ENCODE data around the gene IFI16.

IFI16 gene

DNA sequence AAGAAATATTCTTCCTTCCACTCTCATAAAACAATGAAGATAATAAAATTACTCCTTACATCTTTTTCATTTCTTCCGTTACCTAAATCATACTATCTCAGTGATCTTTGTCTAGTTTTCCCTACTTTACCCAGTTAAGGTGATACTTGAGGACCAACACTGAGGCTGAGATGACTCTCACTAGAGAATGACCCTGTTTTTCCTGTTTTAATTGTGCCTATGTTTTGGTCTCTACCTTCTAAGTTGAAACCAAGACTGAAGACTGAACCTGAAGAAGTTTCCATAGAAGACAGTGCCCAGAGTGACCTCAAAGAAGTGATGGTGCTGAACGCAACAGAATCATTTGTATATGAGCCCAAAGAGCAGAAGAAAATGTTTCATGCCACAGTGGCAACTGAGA, 41.7 kb downstream of the IFI16 start:
- DNase-seq (ENCODE audit: low read depth), result no peak
- H3K4me3 ChIP-seq (ENCODE audit: low read depth, low read length), result no peak overlapping the region

DNA sequence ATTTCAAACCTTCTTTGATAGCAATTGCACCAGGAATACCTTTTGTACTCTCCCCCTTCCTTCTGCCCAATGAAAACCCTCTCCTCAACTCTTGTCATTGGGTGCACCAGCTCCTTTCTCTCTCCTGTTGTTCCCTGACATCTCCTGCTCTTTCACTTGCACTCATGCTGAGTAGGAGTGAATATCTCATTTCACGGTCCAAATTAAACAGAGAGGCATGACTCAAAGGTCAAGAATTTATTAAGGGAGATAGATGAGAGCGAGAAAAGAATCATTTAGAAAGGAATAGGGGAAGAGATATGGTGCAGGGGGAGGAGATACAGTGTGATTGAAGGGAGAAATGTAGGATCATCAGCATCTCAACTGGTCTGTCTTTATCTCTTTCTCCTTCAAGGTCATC, 44.7 kb downstream of the IFI16 start:
- H3K4me3 ChIP-seq (ENCODE audit: low read depth, low read length), result no peak overlapping the region
- no peak for DNase-seq (ENCODE audit: low read depth)

DNA sequence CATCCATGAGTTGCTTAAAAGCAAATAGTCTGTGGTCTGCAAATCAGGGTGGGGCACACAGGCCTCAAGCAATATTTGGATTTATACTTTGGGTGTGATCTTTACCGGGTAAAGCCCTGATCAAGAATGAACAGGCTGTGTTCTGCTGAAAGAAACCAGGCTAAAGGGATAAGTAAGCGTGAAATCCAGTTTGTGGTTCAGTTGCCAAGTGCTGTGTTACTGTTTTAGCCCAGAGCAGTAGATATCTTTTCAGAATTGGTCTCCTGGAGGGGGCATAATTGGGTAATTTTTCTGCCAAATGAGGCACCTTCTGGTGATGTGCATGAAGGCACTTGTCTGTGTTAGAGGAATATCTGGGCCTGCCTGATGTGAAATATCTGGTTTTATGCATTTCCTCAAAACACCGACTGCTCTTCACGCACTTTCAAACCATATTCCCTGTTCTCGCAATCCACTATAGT, 45.5 kb downstream of the IFI16 start:
- DNase-seq (ENCODE audit: low read depth), result no peak
- H3K4me3 ChIP-seq (ENCODE audit: low read depth, low read length), result no peak overlapping the region

DNA sequence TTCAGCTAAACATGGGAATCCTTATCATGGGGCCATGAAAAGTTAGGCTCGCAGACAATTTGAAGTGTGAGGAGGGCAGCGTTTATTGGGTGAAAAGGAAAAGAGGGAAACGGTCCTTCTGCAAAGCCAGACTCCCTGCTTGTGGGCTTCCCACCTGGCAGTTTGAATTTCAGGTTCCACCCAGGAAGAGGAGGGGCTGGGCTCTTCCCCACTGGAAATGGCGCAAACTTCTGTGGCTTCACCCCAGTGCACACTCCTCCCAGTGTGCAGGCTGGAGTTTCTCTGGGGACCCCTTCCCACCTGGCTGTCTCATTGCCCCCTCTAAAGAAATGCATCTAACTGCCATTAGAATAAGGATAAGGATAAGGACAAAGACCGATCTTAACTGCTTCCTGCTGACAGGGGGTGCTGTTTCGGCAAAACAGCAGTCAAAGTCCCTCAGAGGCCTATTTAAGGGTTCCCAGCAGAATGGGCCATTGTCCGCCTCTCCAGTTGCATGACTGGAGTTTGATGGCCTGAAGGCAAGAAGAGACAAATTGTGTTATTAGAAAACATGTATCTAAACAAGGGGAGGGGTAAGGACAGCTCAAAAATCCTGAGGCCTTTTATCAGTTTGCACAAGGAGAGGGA, 46.5 kb downstream of the IFI16 start:
- DNase-seq (ENCODE audit: low read depth), result no peak
- H3K4me3 ChIP-seq (ENCODE audit: low read depth, low read length), result no peak overlapping the region

DNA sequence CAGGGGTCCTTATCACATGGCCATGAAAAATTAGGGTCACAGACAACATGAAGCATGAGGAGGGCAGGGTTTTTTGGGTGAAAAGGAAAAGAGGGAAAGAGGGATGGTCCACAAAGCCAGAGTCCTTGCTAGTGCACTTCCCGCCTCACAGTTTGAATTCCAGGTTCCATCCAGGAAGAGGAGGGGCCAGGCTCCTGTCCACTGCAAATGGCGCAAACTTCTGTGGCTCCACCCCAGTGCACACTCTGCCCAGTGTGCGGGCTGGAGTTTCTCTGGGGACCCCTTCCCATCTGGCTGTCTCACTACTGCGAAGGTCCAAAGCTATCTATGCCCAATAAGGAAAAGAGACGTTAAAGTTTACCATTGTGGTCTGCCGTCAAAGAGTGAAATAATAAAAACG, 49.0 kb downstream of the IFI16 start:
- no peak overlapping the region for H3K4me3 ChIP-seq (ENCODE audit: low read depth, low read length)
- DNase-seq (ENCODE audit: low read depth), result no peak

DNA sequence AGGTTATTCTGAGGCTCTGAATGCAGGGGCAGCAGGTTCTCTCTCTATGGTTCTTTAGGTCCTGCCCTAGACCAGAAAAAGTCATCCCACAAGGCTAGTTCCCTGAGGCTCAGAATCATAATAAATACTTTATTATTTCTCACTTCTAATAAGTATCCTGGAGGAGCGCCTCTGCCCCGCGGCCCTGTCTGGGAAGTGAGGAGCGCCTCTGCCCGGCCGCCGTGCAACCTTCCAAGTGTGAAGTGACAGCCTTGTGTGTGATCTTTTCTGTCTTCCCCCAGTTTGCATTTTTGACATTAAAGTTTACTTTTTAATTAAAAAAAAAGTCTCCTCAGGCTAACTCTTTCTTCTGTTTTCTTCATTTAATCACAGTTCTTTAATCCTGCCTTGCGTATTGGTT, 55.4 kb downstream of the IFI16 start:
- no peak for DNase-seq (ENCODE audit: low read depth)

DNA sequence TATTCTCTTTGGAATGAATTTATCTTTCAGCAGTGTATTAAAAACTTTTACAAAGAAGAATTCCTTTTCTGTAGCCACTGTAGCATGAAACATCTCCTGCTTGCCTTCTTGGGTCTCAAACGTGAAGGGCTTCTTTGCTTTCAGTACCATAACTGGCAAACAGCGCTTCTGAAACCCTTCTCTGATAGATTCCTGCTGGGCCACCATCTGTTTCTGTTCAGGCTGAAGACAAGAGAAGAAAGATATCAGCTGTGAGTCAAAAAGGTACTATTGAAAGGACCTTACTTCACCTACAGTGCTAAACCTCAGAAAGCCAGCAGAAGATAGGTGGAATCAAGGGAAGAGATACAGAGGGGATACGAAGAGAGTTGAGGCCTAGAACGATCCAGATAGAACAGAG, 56.4 kb downstream of the IFI16 start:
- no peak overlapping the region for H3K4me3 ChIP-seq (ENCODE audit: low read depth, low read length)
- no peak for DNase-seq (ENCODE audit: low read depth)

More for the DNA sequence above, 55.4 kb downstream of the IFI16 start:
- H3K4me3 ChIP-seq (ENCODE audit: low read depth, low read length), result no peak overlapping the region

DNA sequence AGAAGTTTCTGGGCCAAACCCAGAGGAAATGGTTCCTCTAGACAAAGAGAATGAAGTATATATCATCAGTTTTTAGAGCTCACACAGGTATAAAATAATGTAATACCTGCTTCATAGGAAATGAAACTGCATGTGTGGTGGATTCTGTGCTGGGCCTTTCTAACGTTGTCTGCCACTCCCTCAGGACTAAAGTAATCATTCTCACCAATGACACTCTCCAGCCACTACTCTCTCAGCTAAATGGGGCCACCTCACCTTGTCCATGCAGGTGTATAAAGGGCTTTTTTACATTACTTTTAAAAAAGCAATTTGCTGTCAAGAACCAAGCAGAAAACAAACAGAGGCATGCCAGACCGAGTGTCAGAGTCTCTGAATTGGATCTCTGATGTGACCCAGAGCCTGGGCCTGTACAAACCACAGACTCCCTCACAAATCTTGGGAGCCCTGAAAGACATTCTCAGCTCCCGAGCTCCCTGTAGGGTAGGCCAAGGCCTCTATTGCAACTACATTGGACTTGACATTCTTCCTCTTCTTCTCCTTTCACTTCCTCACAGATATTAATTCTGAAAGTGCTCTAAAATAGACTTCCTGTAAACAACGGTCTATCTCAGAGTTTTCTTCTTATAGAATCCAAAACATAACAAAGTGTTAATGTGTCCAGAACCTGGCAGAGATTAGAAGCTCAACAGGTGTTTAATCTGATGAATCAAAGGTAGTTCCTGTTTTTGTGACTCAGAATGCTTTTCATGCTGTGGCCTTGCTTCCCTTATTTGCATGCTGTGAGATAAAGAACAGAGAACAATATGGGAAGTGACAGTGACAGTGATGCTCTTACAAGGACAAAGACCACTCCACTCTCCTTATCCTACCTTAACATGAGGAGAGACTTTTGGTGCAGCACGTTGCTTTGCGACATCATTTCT, 58.3 kb downstream of the IFI16 start:
- no peak for DNase-seq (ENCODE audit: low read depth)
- no peak overlapping the region for H3K4me3 ChIP-seq (ENCODE audit: low read depth, low read length)

DNA sequence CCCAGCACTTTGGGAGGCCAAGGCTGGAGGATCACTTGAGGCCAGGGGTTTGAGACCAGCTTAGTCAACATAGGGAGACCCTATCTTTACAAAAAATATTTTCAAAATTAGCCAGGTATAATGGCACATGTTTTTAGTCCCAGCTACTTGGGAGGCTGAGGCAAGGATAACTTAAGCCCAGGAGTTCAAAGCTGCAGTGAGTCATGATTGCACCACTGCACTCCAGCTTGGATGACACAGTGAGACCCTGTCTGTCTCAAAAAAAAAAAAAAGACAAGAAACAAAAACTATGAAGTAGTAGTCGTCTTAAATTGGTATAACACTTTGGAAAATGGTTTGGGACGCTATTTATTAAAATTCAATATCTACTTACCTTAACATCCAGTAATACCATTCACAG, 59.2 kb downstream of the IFI16 start:
- peak; percentile 54 for DNase-seq (ENCODE audit: low read depth)
- H3K4me3 ChIP-seq (ENCODE audit: low read depth, low read length), result no peak overlapping the region

DNA sequence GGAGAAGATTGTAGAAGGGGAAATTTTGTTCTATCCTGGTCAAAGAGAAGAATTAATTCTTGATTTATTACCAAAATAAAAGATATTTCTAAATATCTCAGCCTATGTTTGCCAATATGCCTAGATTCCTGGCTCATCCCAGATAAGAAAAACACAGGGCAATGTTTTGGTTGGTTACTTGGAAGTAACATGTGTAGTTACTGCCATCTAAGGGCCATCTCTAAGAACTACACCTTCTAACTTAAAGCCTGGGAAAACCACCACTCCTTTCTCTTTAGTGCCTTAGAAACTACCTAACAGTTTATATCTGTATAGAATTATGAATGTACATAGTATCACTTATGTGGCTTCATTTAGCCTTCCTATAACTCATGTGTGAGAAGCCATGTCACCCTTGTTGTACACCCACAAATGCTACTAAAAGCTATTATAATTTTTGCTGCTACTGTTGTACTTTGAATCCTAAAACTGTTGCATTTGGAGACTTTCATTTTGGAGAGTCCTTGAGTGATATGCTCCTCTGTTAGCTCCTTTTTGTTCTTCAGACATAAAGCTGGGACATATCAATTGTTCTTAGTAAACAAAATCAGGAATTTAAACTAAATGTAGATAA, 62.4 kb downstream of the IFI16 start:
- peak; percentile 36 for DNase-seq (ENCODE audit: low read depth)

DNA sequence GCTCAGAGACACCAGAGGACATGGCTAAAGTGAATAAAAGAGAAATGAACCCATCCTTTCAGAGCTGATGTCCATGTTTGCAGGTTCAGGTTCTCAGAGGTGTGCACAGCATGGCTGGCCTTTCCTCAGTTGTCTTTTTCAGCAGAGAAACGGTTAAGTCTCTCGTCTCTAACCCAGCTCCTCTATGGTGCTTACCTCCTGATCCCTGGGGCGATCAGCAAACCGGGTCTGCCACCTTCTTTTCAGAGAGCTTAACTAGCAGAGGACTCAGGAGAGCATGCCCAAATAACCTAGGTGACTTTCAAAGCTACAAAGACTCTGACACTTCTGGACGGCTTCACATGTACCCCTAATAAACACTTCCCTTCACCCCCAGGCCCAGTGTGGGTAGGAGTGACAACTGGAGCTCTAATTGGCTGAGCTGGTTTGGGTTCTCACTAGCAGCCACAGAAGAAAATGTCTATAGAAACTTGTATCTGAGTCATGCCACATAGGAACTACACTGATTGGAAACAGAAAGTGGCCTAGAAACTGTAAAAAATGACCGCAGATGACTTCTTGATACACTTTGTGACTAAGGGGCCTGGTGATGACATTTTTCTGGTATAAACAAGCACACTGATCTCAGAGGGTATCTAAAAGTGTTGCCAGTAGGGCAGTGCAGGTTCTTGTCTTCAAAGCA, 66.9 kb downstream of the IFI16 start, which contains the start of gene AIM2:
TSS of gene AIM2 (minus strand) at position 329 of the 682 bp plus-strand sequence. CDS start 3,267 bp downstream, outside the sequence.
- H3K4me3 ChIP-seq (ENCODE audit: low read depth, low read length), result no peak within 1 kb of the TSS
- no peak for DNase-seq (ENCODE audit: low read depth)

More for the DNA sequence above, 62.4 kb downstream of the IFI16 start:
- no peak overlapping the region for H3K4me3 ChIP-seq (ENCODE audit: low read depth, low read length)

DNA sequence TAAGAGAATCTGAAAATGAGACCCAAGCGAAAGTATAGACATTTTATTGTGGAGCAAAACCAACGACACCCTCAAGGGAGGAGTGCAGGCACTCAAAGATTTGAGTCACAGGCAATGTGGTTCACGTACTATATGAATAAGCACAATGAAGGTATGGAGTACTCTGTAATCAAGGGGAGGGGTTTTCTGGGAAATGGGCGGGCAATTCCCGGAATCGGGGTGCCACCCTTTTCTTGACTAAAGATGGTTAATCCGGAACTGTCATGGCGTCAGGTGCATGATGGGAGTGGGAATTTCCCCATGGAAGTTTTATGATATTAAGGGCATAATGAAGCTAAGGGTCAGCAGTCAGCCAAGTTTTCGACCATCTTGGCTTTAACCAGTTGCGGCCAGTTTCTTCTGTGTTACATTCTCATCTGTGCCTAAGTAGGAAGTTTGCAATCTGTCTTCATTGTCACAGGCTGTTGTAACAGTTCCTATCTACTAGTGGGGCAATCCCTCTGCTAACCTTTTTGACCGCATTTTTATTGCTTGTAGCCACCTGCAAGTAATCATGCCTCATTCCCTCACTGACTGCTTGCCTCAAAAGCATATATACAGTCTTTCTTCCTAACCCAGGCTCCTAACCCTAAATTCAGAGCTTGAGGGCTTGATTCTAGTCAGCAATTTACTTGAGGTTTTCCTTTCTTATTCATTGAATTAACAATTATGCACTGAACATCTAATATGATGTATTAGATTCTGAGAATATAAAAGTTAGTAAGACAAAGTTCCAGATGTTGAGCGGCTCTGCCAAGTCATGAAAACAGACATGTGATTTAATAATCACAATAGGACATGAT, 67.6 kb downstream of the IFI16 start:
- no peak for DNase-seq (ENCODE audit: low read depth)
- no peak overlapping the region for H3K4me3 ChIP-seq (ENCODE audit: low read depth, low read length)

DNA sequence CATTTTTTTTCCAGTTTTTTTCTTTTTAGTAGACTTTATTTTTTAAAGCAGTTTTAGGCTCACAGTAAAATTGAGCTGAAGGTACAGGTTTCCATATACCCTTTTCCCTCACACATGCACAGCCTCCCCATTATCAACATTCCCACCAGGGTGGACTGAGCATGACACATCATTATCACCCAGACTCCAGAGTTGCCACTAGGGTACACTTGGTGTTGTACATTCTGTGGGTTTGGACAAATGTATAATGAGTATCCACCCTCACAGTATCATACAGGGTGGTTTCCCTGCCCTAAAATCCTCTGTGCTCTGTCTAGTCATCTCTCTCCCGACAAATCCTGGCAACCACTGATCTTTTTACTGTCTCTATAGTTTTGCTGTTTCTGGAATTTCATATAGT, 69.8 kb downstream of the IFI16 start:
- no peak for DNase-seq (ENCODE audit: low read depth)
- H3K4me3 ChIP-seq (ENCODE audit: low read depth, low read length), result no peak overlapping the region

DNA sequence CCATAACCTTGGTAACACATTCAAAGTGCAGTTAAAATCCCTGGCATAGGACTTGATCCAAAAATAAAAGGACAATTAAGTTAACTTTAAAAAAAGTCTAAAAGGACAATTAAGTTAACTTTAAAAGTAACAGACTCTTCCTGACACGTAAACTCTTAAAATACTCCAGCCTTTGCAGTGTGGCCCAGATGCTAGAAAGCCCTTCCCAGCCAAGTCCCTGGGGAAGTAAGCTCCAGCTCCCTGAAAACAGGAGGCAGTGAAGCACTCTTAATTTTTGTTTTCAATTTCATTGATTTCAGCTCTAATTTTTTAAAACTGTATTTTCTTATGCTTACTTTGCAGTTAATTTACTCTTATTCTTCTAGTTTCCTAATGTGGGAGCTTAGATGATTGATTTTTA, 71.9 kb downstream of the IFI16 start:
- no peak overlapping the region for H3K4me3 ChIP-seq (ENCODE audit: low read depth, low read length)
- DNase-seq (ENCODE audit: low read depth), result no peak

DNA sequence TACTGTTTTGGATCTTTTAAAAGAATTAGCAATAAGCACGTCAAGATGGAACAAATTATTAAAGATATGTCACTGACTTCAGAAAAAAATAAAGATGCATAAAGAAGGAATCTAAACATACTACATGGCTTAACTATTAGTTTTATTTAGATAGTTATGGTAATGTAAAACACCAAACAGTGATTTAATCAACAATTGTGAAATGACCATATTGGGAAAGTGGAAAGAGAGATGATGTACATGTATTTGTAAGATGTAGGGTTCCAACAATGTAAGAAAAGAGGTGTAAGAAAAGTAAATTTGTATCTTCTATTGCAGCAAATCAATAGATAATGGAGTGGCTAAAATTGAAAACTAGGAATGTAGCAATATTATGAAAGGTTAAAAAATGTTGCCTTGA, 73.3 kb downstream of the IFI16 start:
- DNase-seq (ENCODE audit: low read depth), result no peak
- no peak overlapping the region for H3K4me3 ChIP-seq (ENCODE audit: low read depth, low read length)

DNA sequence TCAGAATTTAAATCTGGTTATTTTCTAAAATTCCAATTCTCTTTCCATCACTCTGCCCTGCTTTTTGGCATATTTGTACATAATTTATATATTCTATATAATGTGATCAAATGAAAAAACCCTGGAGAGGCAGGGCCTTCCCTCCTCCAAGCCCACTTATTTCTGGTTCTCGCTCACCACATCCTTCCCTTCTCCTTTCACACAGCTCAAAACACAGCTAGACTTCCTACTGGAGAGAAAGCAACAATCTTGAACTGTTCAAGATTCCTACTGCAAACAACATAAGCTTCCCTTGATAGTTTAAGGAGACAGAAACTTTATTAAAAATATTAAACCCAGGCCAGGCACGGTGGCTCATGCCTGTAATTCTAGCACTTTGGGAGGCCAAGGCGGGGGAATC, 74.4 kb downstream of the IFI16 start:
- no peak for DNase-seq (ENCODE audit: low read depth)
- H3K4me3 ChIP-seq (ENCODE audit: low read depth, low read length), result no peak overlapping the region

DNA sequence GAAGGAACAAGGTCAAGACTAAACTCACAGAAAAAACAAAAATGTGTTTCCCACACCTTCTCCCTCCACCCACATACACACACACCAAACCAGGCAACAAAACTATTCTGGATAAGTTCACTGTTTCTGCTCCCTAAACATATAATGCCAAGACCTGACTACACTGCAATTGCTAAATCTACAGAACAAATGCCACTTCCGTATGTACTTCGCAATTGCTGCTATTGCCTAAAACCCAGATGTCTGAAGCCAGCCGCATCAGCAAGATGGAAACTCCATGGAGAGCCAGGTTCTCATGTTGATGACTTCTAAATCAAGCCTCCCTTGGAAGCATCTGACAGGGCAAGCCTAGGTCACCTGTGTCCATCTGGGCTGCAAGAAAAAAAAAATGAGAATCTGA, 75.2 kb downstream of the IFI16 start:
- no peak overlapping the region for H3K4me3 ChIP-seq (ENCODE audit: low read depth, low read length)
- no peak for DNase-seq (ENCODE audit: low read depth)

DNA sequence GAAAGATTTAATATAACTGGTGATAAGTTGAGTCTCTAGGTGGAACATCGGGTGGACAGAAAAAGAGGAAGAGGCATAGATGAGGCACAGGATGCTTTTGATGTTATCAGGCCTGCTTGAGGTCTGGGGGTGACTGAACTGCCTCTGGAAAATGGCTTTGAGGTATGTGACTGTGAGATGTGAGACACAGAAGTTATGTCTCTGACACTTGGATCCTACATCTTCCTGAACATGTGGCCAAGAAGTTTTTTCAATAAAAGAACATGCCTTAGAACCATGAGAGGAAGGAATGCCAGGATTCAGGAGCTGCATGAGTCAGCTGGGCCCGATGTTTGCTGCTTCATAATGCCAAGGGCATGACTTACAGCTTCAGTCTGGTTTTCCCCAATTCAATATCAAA, 78.3 kb downstream of the IFI16 start:
- no peak overlapping the region for H3K4me3 ChIP-seq (ENCODE audit: low read depth, low read length)
- DNase-seq (ENCODE audit: low read depth), result peak; percentile 64

Measured in skeletal muscle cell (primary cell).